ENCODE measurements around the gene CCR5. TPM values are rescaled to one million over a fixed set of nuclear protein-coding genes. Genes with fewer than 3 reads are reported as not detected.
"Not testable (repeated sequence)": the region's sequence is repeated elsewhere in the genome, so short reads cannot be mapped to it uniquely, and the experiment has no call there.

CCR5 gene
- total RNA-seq, 1 experiment from 2014 or later, result not detected

DNA sequence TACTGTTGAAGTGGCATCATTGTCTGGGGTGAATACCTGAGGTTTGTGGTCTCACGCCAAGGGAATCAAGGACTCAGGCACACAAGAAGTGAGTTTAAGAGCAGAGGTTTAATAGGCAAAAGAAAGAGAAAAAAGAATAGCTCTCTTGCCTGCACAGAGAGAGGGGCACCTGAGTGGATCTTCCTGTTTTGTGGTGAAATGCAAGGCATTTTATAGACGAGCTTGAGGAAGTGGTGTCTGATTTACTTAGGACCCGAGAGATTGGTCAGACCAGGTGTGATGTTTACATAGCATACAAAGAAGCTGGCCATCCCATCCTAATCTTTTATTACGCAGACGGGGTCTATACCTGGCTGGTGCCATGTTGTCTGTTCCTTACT lies 13.2 kb downstream of the CCR5 start (continued):
- TF ChIP-seq ZBTB33 (IDR thresholded peaks at IDR 0.05; ENCODE audit: extremely low read depth, insufficient replicate concordance, low read length) (no peak), YY1 (IDR thresholded peaks at IDR 0.05; ENCODE audit: extremely low read depth, insufficient replicate concordance, low read depth, low read length) (no peak), ELF1 (IDR thresholded peaks at IDR 0.05; ENCODE audit: borderline replicate concordance, low read depth) (no peak), SIN3A (IDR thresholded peaks at IDR 0.05; ENCODE audit: low read depth) (no peak), EGR1 (IDR thresholded peaks at IDR 0.05; ENCODE audit: low read depth) (no peak)

DNA sequence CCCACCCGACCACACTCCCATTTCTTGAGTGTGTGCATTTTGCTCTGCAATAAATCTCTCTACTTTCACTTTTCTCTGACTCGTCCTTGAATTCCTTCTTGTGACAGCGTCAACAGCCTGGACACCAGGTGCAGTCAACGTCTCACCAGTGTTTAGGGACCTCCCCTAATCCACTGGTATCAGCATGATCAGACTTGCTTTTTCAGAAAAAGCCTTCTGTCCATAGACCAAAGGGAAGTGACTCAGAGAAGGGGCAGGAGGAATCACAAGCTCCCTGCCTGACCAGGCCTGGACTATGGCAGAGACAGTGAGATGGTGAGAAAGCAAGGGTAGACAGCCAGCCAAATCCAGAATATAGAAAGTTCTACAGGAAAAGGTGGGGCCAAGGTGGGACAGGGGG lies 15.5 kb downstream of the CCR5 start:
- BruUV-seq (replicated peaks), result no TSS peak
- ChIA-PET POLR2A (no interaction called here), CTCF (no interaction called here), RAD21 (ENCODE audit: low non-redundant PET in 1 of 2, low total read pairs in 2 of 2, uncharacterized antibody in 2 of 2, unreplicated experiment in 2 of 2) (no interaction called here)
- peak overlapping the region in 1 of 2 experiments; percentile 19; a peak in 1 of 4 replicates for H3K4me3 ChIP-seq (replicated peaks in 1 of 2; ENCODE audit: low read depth in 1 of 2, low read length in 2 of 2)
- H3K36me3 ChIP-seq (ENCODE audit: control insufficient read depth in 1 of 2, insufficient read depth in 2 of 2, low read length in 2 of 2), result no peaks in the 10 kb centered on the region
- H3K9me3 ChIP-seq (ENCODE audit: control insufficient read depth in 1 of 2, insufficient read depth in 1 of 2, low read depth in 1 of 2, low read length in 2 of 2), result no peaks in the 10 kb centered on the region
- no peaks in the 10 kb centered on the region for H3K79me2 ChIP-seq (ENCODE audit: insufficient read depth, low read length)
- peak; percentile 50 for ATAC-seq
- DNase-seq (ENCODE audit: low read depth, low spot score), result peak; percentile 33
- H3K4me1 ChIP-seq (ENCODE audit: control insufficient read depth in 1 of 2, insufficient read depth in 2 of 2, low read length in 2 of 2), result peaks cover 0 to 7% of the 10 kb centered on the region in 2 experiments; a peak in 2 of 4 replicates
- H3K27ac ChIP-seq (ENCODE audit: low read depth, low read length), result no peak overlapping the region
- no peak overlapping the region for H3K9ac ChIP-seq (ENCODE audit: low read length)
- no peaks in the 10 kb centered on the region for H4K20me1 ChIP-seq (ENCODE audit: insufficient read depth)
- intact Hi-C loops (cut with micrococcal nuclease), result no loop called here
- H3K27me3 ChIP-seq (ENCODE audit: insufficient read depth, low read length), result no peaks in the 10 kb centered on the region
- peak; percentile 45; the same call in 1 of the 2 replicates for TF ChIP-seq JUND (IDR thresholded peaks at IDR 0.05)
- peak; percentile 28; the same call in 1 of the 2 replicates for TF ChIP-seq FOSL1 (IDR thresholded peaks at IDR 0.05; ENCODE audit: low read depth)
- no peak for TF ChIP-seq ZNF274 (IDR thresholded peaks at IDR 0.05; ENCODE audit: low read depth, low read length)
- TF ChIP-seq SP1 (IDR thresholded peaks at IDR 0.05; ENCODE audit: low read depth), result peak; percentile 41; the same call in 1 of the 2 replicates
- no peaks in the 10 kb centered on the region for H3K9me2 ChIP-seq (ENCODE audit: insufficient read depth)
- H2AFZ ChIP-seq (ENCODE audit: low read depth, low read length, poor library complexity, severe bottlenecking), result peak overlapping the region; percentile 76
- peak overlapping the region; percentile 47 for H3K4me2 ChIP-seq (ENCODE audit: low read length)

DNA sequence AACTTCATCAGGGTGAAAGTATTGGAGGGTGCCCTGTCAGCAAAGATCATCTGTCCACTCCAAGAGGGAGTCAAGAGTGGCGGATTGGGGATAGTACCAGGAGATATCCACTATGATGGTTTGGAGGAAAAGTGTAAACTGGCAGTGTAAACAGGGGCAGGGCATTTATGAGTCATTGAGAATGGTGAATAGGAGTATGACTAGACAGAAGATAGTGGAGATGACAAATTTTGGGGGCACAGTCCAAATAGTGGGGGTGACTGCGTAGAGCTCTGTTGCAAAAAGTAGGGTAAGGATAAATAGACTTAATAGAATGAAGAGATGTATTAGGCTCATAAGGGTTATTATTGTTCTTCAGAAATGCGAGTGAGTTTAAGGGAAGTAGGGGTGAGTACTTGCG lies 18.1 kb downstream of the CCR5 start:
- H3K27me3 ChIP-seq (ENCODE audit: insufficient read depth, low read length); H4K20me1 ChIP-seq (ENCODE audit: insufficient read depth); H3K36me3 ChIP-seq (ENCODE audit: control insufficient read depth in 1 of 2, insufficient read depth in 2 of 2, low read length in 2 of 2); H3K27ac ChIP-seq (ENCODE audit: low read depth, low read length); H3K4me3 ChIP-seq (replicated peaks in 1 of 2; ENCODE audit: low read depth in 1 of 2, low read length in 2 of 2); H2AFZ ChIP-seq (ENCODE audit: low read depth, low read length, poor library complexity, severe bottlenecking); H3K9me3 ChIP-seq (ENCODE audit: control insufficient read depth in 1 of 2, insufficient read depth in 1 of 2, low read depth in 1 of 2, low read length in 2 of 2); ATAC-seq; H3K4me2 ChIP-seq (ENCODE audit: low read length); RAD21 ChIA-PET (ENCODE audit: low non-redundant PET in 1 of 2, low total read pairs in 2 of 2, uncharacterized antibody in 2 of 2, unreplicated experiment in 2 of 2); POLR2A ChIA-PET; CTCF ChIA-PET; H3K79me2 ChIP-seq (ENCODE audit: insufficient read depth, low read length); H3K4me1 ChIP-seq (ENCODE audit: control insufficient read depth in 1 of 2, insufficient read depth in 2 of 2, low read length in 2 of 2); BruUV-seq (replicated peaks); H3K9ac ChIP-seq (ENCODE audit: low read length); H3K9me2 ChIP-seq (ENCODE audit: insufficient read depth); intact Hi-C loops (cut with micrococcal nuclease); DNase-seq (ENCODE audit: low read depth, low spot score): not testable (repeated sequence)

All from HCT116 (cell line).